HG03571 (cell line): ENCODE measurements around the gene GRIN2A.

ENCODE experiments used
- ATAC-seq: cut with Tn5 transposase; IDR thresholded peaks from one replicate; pipeline ENCODE4 v1.9.1; 2021; ENCODE audit not compliant: unreplicated experiment

The GRIN2A gene

DNA sequence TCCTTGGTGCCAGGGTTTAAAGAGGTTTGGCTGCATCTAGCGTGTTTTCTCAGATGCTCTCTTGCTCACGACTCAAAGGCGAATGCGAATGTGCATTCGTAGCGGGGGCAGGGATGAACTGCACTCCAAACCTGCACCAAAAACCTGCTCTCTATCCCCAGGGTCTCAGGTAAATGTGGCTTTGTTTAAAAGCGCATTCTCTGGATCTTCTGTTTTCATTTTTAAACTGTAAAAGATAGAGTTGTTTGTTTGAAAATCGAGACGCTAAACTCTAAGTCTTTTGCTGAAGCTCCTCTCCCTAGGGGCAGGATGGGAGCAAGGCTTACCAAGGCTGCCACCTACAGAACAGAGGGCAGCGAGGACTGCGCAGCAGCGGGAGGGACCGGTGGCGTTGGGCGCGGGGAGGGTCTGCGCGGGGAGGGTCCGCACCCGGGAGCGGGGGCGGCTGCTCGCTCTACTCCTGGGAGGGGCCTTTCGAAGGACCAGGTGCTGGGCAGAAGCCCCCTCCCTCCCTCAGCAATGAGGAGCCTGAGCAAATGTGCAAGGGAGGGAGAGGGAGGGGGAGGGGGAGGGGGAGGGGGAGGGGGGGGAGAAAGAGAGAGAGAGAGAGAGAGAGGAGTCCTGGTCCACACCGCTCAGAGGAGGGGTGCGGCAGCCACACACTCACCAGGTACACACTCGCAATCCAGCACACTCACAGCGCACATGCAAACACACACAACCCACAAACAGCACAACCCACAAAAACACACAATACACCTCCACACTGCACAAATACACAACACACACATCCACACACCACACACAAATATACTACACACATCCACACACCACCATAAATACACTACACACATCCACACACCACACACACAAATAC lies 142.8 kb downstream of the GRIN2A start:
- no peak for ATAC-seq

DNA sequence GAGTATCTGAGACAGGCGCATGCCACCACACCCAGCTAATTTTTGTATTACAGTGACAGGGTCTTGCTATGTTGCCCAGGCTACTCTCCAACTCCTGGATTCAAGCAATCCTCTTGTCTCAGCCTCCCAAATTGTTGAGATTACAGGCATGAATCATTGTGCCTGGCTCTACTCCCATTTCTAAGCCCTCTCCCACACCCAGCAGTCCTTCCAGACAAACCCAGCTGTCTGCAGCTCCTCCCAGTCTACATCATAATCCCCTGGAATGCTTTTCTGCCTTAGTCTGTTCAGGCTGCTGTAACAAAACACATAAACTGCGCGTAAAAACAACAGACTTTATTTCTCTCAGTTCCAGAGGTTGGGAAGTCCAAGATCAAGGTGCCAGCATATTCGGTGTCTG lies 144.5 kb downstream of the GRIN2A start:
- no peak for ATAC-seq

DNA sequence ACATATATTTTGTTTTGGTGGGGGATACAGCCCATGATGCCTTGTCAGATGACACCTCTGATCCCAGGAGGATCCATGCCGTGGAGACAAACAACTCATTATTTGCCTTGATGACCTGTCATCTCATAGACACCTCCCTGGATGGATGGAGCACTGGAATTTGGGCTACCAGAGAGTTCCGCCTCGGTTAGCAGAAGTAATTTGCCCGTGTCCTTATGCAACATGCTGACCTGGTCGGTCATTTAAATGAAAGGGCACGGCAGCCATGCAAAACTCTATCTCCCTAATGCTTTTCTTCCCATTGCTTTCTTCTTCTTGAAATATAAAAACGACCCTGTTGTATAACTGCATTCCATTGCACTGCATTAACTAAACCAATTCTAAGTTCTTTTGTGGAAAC lies 145.3 kb downstream of the GRIN2A start:
- ATAC-seq, result no peak

DNA sequence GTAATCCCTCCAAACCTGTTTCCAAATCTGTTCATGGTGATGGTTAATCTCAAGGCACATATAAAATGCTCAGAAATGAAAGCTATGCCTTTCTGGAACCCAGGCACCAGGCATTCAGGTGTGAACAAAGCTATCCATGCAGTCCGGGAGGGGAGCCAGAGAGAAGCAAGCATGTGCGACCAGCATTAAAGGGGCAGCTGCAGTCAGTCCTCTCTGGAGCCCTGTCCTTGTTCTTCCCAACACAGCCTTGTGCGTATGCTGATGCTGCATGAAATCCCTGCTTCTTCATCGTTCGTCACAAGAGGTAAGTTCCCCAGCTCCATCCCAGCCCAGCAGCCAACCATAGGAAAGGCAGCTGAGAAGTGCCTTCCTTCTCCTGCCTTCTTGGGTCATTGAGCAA lies 148.7 kb downstream of the GRIN2A start:
- ATAC-seq, result no peak

DNA sequence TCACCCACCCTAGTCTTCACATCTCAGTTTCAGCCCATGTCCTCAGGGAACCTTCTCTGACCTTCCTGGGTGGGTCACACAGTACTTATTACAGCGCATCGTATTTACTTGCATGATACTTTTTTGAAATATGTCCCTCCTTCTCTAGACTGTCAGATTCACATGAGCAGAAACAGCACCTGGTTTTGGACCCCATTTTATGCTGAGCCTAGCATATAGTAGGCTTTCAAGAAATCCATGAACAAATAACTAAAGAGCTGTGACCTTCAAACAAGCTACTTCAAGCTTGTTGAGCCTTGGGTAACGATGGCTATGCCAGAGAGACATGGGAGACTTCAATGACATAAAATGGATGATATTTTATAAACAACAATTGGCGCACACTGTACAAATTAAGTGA lies 150.3 kb downstream of the GRIN2A start:
- ATAC-seq, result no peak

DNA sequence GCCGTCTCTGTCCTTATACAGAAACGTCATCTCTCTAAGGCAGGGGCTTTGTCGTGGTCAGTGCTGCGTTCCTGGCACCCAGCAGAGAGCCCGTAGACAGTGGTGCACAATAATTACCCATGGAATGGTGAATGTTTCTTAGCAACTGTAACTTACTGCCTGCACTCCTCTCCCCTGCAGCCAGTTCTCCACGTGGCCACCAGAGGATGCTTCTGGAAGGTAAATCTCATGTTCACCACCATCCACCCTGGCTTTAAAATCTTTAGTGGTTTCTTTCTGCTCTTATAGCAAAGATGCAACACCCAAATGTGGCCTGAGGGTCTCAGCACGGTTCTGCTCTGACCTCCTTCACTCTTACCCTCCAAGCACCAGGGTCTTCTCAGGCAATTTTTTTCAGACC lies 150.8 kb downstream of the GRIN2A start:
- ATAC-seq, result no peak

GRCh38 chr16:10028644-10029043 lies 153.6 kb downstream of the GRIN2A start:
- ATAC-seq, result no peak

DNA sequence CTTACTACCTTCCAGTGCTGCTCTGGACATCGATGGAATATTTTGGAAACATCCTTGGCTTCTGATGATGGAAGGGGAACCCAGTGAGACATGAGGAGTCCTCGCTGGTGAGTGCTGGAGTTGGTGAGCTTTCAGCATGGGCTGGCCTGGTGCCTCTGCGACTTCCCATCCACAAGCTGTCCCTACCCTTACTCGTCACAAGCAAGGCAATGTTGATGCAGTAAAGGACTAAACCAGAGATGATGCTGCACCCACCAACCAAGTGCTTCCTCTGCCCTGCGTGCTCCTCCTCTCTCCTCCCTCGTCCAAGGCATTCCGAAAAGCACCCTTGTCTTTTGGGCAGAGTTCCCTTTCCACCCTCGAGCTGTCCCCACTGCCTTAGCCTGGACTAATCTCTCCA lies 154.7 kb downstream of the GRIN2A start:
- no peak for ATAC-seq

GRCh38 chr16:10026593-10026992 lies 155.6 kb downstream of the GRIN2A start:
- no peak for ATAC-seq

DNA sequence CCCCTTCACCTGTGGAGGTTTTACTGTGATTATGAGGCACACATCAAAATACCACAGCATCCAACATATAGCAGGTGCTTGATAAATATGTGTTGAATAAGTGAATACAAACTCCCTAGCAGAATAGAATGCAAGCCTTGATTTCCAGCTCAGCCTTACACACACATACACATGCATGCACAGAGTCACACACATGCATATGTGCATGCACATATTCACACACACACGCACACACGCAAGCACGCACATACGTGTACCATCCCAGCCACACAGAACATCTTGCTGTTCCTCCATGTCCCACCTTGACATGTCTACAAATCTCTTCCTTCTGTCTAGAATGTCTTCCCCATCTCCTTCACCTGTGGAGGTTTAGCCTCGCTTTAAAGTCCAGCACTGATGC lies 160.1 kb downstream of the GRIN2A start:
- no peak for ATAC-seq

- ATAC-seq, result no peak
Observed at GRCh38 chr16:10020866-10021265, 161.4 kb downstream of the GRIN2A start.

DNA sequence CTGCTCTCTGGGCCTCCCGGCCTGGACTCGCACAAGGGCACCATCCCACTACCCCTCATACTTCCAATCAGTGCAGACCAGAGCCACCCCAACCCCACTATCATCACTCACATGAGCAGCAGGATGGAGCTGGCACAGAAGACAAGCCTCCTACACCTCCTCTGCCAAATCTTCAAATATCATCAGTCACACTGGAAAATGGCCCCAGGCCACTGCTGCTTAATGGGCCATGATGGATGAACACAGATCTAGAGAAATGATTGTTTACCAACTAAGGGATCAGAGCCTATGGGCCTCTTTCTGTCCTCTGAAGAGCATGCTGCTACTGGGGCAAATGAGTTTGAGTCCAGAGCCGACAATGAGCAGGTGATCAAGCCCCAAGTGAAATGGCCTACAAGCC lies 165.5 kb downstream of the GRIN2A start:
- ATAC-seq, result no peak

- ATAC-seq, result no peak
Observed at GRCh38 chr16:10015397-10015796, 166.8 kb downstream of the GRIN2A start.

- no peak for ATAC-seq
Observed at GRCh38 chr16:10013774-10014173, 168.5 kb downstream of the GRIN2A start.

- no peak for ATAC-seq
Observed at GRCh38 chr16:10013364-10013763, 168.9 kb downstream of the GRIN2A start.

GRCh38 chr16:10009684-10010083 lies 172.5 kb downstream of the GRIN2A start:
- no peak for ATAC-seq

- no peak for ATAC-seq
Observed at GRCh38 chr16:10003486-10003885, 178.7 kb downstream of the GRIN2A start.

GRCh38 chr16:10001258-10001775 lies 180.9 kb downstream of the GRIN2A start:
- no peak for ATAC-seq

DNA sequence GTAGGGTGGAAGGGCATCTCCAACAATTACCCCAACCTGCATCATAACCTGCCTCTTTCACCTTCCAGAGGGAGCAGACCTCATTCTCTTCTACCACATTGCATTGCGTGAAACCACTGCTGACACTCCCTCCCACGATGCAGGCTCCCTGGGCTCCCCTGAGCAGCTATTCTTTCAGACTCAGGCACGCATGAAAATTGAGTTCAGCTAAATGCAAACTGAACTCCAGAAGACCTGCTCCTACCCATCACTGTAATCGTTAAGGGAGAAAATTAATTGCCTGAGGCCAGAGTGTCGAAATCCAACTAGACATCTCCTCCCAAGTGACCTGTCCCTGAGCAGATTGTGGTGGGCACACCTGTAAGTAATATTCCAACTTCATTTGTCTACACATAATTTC lies 186.0 kb downstream of the GRIN2A start:
- no peak for ATAC-seq

DNA sequence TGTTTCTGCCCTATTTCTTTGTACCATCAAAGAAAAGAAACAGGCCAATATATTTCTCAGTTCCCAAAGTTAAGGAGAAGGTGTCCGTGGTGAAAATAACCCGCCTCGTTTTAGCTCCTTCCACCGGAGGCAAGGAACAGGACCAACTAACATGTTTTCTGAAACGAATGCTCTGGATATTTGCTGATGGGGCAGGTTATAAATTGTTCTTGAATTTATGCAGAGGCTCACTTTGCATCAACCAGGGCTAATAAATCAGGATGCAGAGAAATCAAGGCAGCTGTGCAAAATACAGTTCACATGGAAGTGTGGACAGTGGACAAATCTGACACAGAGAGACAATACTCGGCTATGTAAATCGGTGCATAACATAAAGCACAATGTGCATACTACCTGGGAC lies 189.8 kb downstream of the GRIN2A start:
- no peak for ATAC-seq

- ATAC-seq, result no peak
Observed at GRCh38 chr16:9980981-9981380, 201.2 kb downstream of the GRIN2A start.

- no peak for ATAC-seq
Observed at GRCh38 chr16:9978160-9978725, 204.0 kb downstream of the GRIN2A start.
